DOHH2 (cell line): ENCODE data around the gene EEFSEC.

Experiments
- H3F3A ChIP-seq: fragments of 200-600 bp; sonication (generic), shearing (Covaris generic); 2 replicates; pipeline ENCODE4 v1.6.0; 2016; ENCODE audit warnings: antibody characterized with exemption, mild to moderate bottlenecking; ENCODE audit not compliant: control insufficient read depth, insufficient read depth
- H3K27ac ChIP-seq: fragments of 200-600 bp; sonication (generic); 2 replicates; pipeline ENCODE4 v1.5.1; 2014; ENCODE audit warnings: low read depth, mild to moderate bottlenecking, low read length, moderate library complexity
- H3K27me3 ChIP-seq: fragments of 200-600 bp; sonication (generic); 2 replicates; pipeline ENCODE4 v1.6.1; 2014; ENCODE audit warnings: mild to moderate bottlenecking, low read length, mixed read lengths; ENCODE audit not compliant: control insufficient read depth
- H3K36me3 ChIP-seq: fragments of 200-600 bp; sonication (generic); 2 replicates; pipeline ENCODE4 v1.6.1; 2014; ENCODE audit warnings: mild to moderate bottlenecking, low read length, moderate library complexity, mixed read lengths; ENCODE audit not compliant: control insufficient read depth
- H3K4me1 ChIP-seq: fragments of 200-600 bp; sonication (generic); 2 replicates; pipeline ENCODE4 v1.6.1; 2014; ENCODE audit warnings: mild to moderate bottlenecking, low read length, mixed read lengths; ENCODE audit not compliant: control insufficient read depth
- H3K4me2 ChIP-seq: fragments of 200-600 bp; sonication (generic); 2 replicates; pipeline ENCODE4 v1.6.0; 2014; ENCODE audit warnings: mild to moderate bottlenecking, low read length, moderate library complexity
- H3K4me3 ChIP-seq: fragments of 200-600 bp; sonication (generic); 2 replicates; pipeline ENCODE4 v1.5.1; 2014; ENCODE audit warnings: mild to moderate bottlenecking, low read length, mixed read lengths
- H3K79me2 ChIP-seq: fragments of 200-600 bp; sonication (generic); 2 replicates; pipeline ENCODE4 v1.6.1; 2014; ENCODE audit warnings: mild to moderate bottlenecking, low read length, mixed read lengths; ENCODE audit not compliant: control insufficient read depth
- H3K9me2 ChIP-seq: fragments of 200-600 bp; sonication (generic); replicated peaks from 2 replicates; pipeline ENCODE4 v1.6.1; 2014; ENCODE audit warnings: mild to moderate bottlenecking, low read length, mixed read lengths; ENCODE audit not compliant: control insufficient read depth
- H3K9me3 ChIP-seq: fragments of 200-600 bp; sonication (generic); 2 replicates; pipeline ENCODE4 v1.6.1; 2014; ENCODE audit warnings: antibody characterized with exemption, low read length, mixed read lengths; ENCODE audit not compliant: control insufficient read depth, insufficient read depth
- H4K20me1 ChIP-seq: fragments of 200-600 bp; sonication (generic); 2 replicates; pipeline ENCODE4 v1.6.0; 2014; ENCODE audit warnings: low read depth, mild to moderate bottlenecking, antibody characterized with exemption, low read length, moderate library complexity; ENCODE audit not compliant: control insufficient read depth, insufficient read depth
- EZH2phosphoT487 ChIP-seq: fragments of 200-600 bp; sonication (generic); IDR thresholded peaks from 2 replicates; pipeline ENCODE4 v1.6.1; 2017; ENCODE audit warnings: borderline replicate concordance, mild to moderate bottlenecking, antibody characterized with exemption, low read length, moderate library complexity, mixed read lengths
- TF ChIP-seq, protein P1 (sequence below): fragments of 200-600 bp; sonication (generic); IDR thresholded peaks from one replicate; pipeline ENCODE4 v1.5.1; 2014; ENCODE audit warnings: antibody characterized with exemption, mild to moderate bottlenecking, low read depth, low read length; ENCODE audit not compliant: poor library complexity, severe bottlenecking

The EEFSEC gene

DNA sequence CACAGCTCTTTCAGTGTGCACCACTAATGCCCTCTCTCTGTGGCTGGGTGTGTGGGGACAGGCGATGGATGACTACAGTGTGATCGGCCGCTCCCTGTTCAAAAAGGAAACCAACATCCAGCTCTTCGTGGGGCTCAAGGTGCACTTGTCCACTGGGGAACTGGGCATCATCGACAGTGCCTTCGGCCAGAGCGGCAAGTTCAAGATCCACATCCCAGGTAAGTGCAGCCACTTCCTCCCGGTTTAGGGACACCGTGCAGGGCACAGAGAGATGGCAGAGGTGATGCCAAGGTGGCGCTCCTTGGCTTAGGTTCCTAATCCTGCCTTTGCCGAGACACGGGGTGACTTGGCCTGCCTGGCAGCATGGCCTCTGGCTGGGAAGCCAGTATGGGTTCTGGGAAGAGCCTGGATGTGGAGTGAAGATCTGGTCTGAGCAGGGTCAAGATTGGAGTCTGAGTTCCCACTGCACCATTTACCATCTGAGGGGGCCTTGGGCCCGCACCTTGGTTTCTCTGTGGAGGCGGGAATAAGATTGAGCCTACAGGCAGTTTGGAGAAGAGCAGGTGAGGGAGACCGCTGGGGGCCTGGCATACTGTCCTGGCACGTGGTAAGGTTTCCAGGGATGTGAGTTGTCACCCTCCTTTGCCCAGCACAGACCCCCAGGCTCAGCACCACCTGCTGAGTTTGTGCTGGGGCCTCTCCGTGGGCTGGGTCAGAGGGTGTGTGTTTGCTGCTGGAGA lies 205.0 kb downstream of the EEFSEC start:
- Histone ChIP-seq H3K27me3 (no peaks in the 10 kb centered on the region), H3K4me3 (no peak overlapping the region), H3K36me3 (no peaks in the 10 kb centered on the region), H3K4me2 (no peak overlapping the region), H3K9me2 (no peaks in the 10 kb centered on the region), H3F3A (no peaks in the 10 kb centered on the region), H3K27ac (no peak overlapping the region), H4K20me1 (no peaks in the 10 kb centered on the region), H3K79me2 (no peaks in the 10 kb centered on the region), H3K4me1 (no peaks in the 10 kb centered on the region), H3K9me3 (no peaks in the 10 kb centered on the region)
- no peak for TF ChIP-seq EZH2phosphoT487
- TF ChIP-seq, protein P1, sequence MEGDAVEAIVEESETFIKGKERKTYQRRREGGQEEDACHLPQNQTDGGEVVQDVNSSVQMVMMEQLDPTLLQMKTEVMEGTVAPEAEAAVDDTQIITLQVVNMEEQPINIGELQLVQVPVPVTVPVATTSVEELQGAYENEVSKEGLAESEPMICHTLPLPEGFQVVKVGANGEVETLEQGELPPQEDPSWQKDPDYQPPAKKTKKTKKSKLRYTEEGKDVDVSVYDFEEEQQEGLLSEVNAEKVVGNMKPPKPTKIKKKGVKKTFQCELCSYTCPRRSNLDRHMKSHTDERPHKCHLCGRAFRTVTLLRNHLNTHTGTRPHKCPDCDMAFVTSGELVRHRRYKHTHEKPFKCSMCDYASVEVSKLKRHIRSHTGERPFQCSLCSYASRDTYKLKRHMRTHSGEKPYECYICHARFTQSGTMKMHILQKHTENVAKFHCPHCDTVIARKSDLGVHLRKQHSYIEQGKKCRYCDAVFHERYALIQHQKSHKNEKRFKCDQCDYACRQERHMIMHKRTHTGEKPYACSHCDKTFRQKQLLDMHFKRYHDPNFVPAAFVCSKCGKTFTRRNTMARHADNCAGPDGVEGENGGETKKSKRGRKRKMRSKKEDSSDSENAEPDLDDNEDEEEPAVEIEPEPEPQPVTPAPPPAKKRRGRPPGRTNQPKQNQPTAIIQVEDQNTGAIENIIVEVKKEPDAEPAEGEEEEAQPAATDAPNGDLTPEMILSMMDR = no peak

DNA sequence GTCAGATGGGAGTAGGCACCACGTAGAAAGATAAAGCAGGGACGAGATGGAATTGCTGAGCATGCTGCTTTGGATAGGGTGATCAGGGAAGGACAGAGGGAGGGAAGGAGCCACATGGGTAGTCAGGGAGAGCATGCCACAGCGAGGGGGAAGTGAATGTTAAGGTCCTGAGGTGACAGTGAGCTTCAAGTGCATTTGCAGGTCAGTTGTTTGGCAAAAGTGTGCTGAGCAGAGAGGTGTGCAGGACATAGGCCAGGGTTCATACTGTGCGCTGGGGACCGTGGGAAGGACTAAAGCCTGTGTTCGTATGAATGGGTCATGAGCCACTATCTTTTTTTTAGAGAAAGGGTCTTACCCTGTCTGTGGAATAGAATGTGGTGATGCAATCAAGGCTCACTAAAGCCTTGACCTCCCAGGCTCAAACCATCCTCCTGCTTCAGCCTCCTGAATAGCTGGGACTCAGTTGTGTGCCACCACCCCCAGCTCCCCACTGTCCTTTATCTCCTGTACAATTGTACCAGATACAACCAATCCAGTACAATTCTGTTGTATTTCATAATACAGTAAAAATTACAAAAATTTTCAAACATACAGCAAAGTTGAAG lies 205.9 kb downstream of the EEFSEC start:
- TF ChIP-seq, protein P1 = no peak
- no peak for TF ChIP-seq EZH2phosphoT487
- Histone ChIP-seq H3K9me2 (no peaks in the 10 kb centered on the region), H3K4me1 (no peaks in the 10 kb centered on the region), H3K27ac (no peak overlapping the region), H4K20me1 (no peaks in the 10 kb centered on the region), H3K4me2 (no peak overlapping the region), H3K9me3 (no peaks in the 10 kb centered on the region), H3K36me3 (no peaks in the 10 kb centered on the region), H3K4me3 (no peak overlapping the region), H3F3A (no peaks in the 10 kb centered on the region), H3K79me2 (no peaks in the 10 kb centered on the region), H3K27me3 (no peaks in the 10 kb centered on the region)

DNA sequence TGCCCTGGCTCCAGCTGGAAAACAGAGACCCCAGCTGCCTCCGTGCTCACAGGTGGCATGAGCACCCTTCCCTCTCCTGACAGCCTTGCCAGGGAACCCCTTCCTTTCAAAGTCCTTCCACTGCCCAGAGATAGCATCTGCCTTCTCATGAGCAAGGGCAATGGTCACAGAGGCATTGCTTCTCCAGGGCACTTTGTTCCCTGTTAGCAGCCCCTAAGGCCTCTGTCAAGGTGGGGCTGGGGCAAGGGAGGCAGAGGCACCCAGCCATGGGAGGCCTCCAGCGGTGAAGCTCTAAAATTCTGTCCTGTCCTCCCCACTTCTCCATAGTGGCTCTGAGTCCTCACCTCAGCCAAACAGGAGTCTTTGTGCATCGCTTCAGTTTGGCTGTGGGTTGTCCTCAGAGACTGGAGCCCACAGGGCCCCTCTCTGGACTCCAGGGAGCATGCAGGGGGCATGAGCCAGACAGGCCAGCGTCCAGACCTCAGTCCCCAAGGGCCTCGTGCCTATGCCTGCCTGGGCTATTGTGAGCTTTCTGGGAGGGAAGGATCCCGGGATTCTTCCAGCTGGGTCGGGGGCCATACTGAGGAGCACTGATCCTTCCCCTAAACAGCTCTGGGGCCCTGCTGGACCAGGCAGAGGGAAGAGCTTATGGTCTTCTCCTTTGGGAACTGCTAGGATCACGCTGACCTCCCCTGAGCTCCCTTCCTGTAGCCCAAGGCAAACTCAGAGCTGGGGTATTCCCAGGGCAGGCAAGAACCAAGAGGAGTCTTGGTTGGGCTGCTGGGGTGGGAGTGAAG lies 206.8 kb downstream of the EEFSEC start:
- H3K4me2 ChIP-seq = no peak overlapping the region
- no peaks in the 10 kb centered on the region for H3K27me3 ChIP-seq
- no peaks in the 10 kb centered on the region for H3K79me2 ChIP-seq
- no peaks in the 10 kb centered on the region for H3K36me3 ChIP-seq
- no peaks in the 10 kb centered on the region for H3F3A ChIP-seq
- H3K9me3 ChIP-seq = no peaks in the 10 kb centered on the region
- no peaks in the 10 kb centered on the region for H3K9me2 ChIP-seq
- no peak overlapping the region for H3K4me3 ChIP-seq
- H3K4me1 ChIP-seq = no peaks in the 10 kb centered on the region
- no peak for TF ChIP-seq EZH2phosphoT487
- TF ChIP-seq, protein P1 = no peak
- H4K20me1 ChIP-seq = no peaks in the 10 kb centered on the region
- H3K27ac ChIP-seq = no peak overlapping the region
